Measurements from ENCODE around the gene OLIG1. TPM values are rescaled to one million over a fixed set of nuclear protein-coding genes. Genes with fewer than 3 reads are reported as not detected.
A peak's percentile ranks its signal among the peaks of the same experiment; 100 is the strongest.

Gene OLIG1
- total RNA-seq, 3 donors from 2014 or later: not detected

DNA sequence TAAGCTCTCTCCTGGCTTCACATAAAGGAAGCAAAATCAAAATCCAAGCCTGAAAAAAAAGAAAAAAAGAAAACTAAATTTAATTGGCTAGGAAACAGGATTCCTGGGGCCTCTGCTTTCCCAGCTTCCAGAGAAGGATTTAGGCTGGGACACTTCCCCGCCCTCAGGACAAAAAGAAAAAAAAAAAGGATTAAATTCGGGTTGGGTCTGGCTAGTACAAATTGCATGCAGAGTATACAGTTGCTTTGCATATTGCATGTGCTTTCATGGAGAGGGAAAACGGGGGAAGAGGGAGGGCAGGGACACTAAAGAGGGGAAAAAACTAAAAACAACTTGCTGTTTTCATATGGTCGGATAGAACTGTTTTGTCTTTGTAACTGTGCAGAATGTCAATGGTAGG, 42.7 kb downstream of the OLIG1 start:
- TF ChIP-seq, protein P1, sequence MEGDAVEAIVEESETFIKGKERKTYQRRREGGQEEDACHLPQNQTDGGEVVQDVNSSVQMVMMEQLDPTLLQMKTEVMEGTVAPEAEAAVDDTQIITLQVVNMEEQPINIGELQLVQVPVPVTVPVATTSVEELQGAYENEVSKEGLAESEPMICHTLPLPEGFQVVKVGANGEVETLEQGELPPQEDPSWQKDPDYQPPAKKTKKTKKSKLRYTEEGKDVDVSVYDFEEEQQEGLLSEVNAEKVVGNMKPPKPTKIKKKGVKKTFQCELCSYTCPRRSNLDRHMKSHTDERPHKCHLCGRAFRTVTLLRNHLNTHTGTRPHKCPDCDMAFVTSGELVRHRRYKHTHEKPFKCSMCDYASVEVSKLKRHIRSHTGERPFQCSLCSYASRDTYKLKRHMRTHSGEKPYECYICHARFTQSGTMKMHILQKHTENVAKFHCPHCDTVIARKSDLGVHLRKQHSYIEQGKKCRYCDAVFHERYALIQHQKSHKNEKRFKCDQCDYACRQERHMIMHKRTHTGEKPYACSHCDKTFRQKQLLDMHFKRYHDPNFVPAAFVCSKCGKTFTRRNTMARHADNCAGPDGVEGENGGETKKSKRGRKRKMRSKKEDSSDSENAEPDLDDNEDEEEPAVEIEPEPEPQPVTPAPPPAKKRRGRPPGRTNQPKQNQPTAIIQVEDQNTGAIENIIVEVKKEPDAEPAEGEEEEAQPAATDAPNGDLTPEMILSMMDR (IDR thresholded peaks at IDR 0.05): no peak
- TF ChIP-seq POLR2AphosphoS5 (IDR thresholded peaks at IDR 0.05): no peak
- no peak for TF ChIP-seq POLR2A (IDR thresholded peaks at IDR 0.05)
- H3K27me3 ChIP-seq: peaks cover 0 to 48% of the 10 kb centered on the region in 2 donors
- DNase-seq (ENCODE audit: low spot score in 2 of 2): no peak
- H3K27ac ChIP-seq: no peak overlapping the region
- no peaks in the 10 kb centered on the region for H3K4me1 ChIP-seq
- H3K36me3 ChIP-seq: no peaks in the 10 kb centered on the region
- intact Hi-C loops (cut with DNase I; ENCODE audit: low total_unique reads): no loop called here
- H3K9me3 ChIP-seq: no peaks in the 10 kb centered on the region
- no peak overlapping the region for H3K4me3 ChIP-seq

DNA sequence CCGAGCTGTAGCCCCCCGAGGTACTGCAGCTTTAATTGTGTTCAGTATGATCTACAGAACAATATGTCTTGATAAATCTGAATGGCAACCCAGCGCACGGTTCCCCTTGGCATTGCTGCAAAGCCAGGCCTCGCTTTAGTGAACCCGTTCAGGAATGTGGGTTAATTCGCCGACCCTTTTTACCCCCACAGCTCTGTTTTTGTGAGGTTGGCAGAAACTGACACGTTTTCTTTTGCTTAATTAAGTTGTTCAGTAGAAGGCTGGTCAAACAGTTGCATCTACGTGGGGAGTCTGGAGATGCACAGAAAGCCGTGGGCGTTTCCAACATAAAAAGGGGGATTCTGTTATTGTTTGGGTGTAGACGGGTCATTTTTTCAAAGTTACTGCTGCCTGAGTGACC, 43.2 kb downstream of the OLIG1 start:
- Histone ChIP-seq H3K9me3 (no peaks in the 10 kb centered on the region), H3K36me3 (no peaks in the 10 kb centered on the region), H3K27me3 (peaks cover 0 to 45% of the 10 kb centered on the region in 2 donors), H3K4me1 (no peaks in the 10 kb centered on the region), H3K27ac (no peak overlapping the region), H3K4me3 (no peak overlapping the region)
- DNase-seq (ENCODE audit: low spot score in 2 of 2): no peak
- TF ChIP-seq POLR2A (IDR thresholded peaks at IDR 0.05): no peak
- TF ChIP-seq POLR2AphosphoS5 (IDR thresholded peaks at IDR 0.05): no peak
- TF ChIP-seq, protein P1 (IDR thresholded peaks at IDR 0.05): no peak
- intact Hi-C loops (cut with DNase I; ENCODE audit: low total_unique reads): no loop called here

DNA sequence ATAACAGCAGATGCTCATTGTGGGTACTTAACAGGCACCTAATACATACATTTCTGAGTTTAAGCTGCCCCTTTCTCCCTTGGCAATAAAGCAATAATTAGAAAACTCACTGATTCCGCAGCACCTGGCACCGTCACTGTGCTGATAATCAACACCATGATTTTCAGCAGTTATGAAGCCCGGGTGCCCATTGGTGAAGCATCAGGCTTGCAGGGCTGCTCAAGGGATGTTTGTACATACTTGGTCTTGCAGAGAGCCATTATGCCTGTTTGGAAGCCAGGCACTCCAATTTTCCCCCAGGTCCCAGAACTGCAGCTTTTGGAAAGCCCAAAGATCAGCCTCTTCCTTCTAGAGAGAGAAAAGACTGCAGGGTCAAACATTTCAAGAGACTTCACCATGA, 44.3 kb downstream of the OLIG1 start:
- peaks cover 0 to 33% of the 10 kb centered on the region in 2 donors for H3K27me3 ChIP-seq

DNA sequence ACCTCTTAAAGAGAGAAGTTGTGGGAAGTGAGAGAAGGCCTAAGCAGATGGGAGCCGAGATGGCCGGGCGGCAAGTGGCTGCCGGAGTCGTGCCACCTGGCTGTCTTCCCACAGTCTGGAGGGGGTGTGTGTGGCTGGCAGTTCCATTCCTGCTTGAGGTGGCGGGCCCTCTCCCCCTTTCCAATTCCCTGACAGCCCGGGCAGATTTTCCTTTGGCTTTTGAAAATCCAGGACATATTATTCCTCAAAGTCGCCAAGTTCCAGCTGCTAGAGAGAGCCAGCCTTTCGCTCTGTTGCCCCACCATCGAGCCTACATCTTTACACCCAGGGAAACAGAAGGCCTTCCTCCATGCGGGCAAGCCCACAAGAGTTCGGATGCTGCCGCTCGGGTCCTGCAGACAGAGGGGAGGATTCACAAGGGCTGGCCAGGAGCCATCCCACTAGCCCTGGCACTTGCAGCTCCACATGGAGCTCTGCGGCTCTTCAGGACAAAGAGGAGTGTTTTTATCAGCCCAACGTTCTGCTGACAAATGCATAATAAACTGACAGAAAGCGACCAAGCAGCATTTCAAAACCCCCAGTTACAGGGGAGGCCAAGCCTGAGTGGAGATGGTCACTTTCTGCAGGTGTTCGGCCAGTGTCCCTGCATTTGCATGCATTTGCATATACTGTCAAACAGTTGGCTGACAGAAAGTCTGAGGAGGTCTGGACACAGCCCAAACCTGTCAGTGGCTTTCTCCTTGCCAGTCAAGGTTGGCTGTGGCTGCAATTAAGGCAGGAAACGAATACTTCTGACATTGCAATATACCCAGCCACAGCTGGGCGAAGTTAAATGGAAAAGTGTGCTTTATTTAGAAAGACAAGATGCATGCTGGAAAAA, 45.9 kb downstream of the OLIG1 start:
- H3K4me3 ChIP-seq: no peak overlapping the region
- no peak for TF ChIP-seq POLR2AphosphoS5 (IDR thresholded peaks at IDR 0.05)
- no peak for TF ChIP-seq POLR2A (IDR thresholded peaks at IDR 0.05)
- TF ChIP-seq, protein P1 (IDR thresholded peaks at IDR 0.05): no peak
- no peaks in the 10 kb centered on the region for H3K4me1 ChIP-seq
- DNase-seq (ENCODE audit: low spot score in 2 of 2): peak in 1 of 2 donors; percentile 22
- H3K27ac ChIP-seq: no peak overlapping the region
- H3K9me3 ChIP-seq: no peaks in the 10 kb centered on the region
- intact Hi-C loops (cut with DNase I; ENCODE audit: low total_unique reads): no loop called here
- H3K27me3 ChIP-seq: peaks cover 0 to 21% of the 10 kb centered on the region in 2 donors
- H3K36me3 ChIP-seq: no peaks in the 10 kb centered on the region

More for the DNA sequence above, 44.3 kb downstream of the OLIG1 start:
- no peak overlapping the region for H3K27ac ChIP-seq
- no peak overlapping the region for H3K4me3 ChIP-seq
- no peaks in the 10 kb centered on the region for H3K4me1 ChIP-seq
- no peak for TF ChIP-seq POLR2AphosphoS5 (IDR thresholded peaks at IDR 0.05)
- TF ChIP-seq POLR2A (IDR thresholded peaks at IDR 0.05): no peak
- TF ChIP-seq, protein P1 (IDR thresholded peaks at IDR 0.05): no peak
- intact Hi-C loops (cut with DNase I; ENCODE audit: low total_unique reads): no loop called here
- no peak for DNase-seq (ENCODE audit: low spot score in 2 of 2)
- no peaks in the 10 kb centered on the region for H3K9me3 ChIP-seq
- no peaks in the 10 kb centered on the region for H3K36me3 ChIP-seq

DNA sequence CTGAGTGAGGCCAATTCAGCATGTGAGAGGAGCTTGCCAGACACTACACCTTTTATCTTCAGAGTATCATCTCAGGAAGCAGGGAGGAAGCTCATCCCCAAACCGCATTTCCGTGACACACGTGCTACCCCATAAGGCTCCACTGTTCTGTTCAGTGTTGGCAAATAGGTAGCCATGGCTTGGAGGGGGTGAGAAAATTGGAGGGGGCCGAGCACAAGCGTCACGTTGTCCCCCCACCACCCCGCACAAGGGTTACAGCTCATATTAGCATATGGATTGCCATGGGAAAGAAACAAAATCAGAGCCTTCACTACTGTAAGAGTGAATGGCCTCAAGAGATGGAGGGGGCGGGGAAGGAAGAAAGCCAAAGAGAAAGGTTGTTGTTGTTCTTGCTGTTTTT, 46.7 kb downstream of the OLIG1 start:
- peak overlapping the region in 1 of 2 donors; percentile 17 for H3K27ac ChIP-seq
- no peak for DNase-seq (ENCODE audit: low spot score in 2 of 2)
- H3K4me1 ChIP-seq: no peaks in the 10 kb centered on the region
- intact Hi-C loops (cut with DNase I; ENCODE audit: low total_unique reads): no loop called here
- TF ChIP-seq POLR2A (IDR thresholded peaks at IDR 0.05) (no peak), POLR2AphosphoS5 (IDR thresholded peaks at IDR 0.05) (no peak)
- TF ChIP-seq, protein P1 (IDR thresholded peaks at IDR 0.05): no peak
- H3K27me3 ChIP-seq: peaks cover 2 to 13% of the 10 kb centered on the region in 2 donors
- no peak overlapping the region for H3K4me3 ChIP-seq
- H3K9me3 ChIP-seq: no peaks in the 10 kb centered on the region
- H3K36me3 ChIP-seq: no peaks in the 10 kb centered on the region
